C4-2B (cell line): Measurements from ENCODE around the gene TMEFF2.

Experiments
- CTCF ChIP-seq: fragments of 450-650 bp; conservative IDR thresholded peaks from 2 replicates; pipeline ENCODE4 v1.5.1; 2017; ENCODE audit warnings: mild to moderate bottlenecking
- ZFX ChIP-seq: fragments of 450-650 bp; IDR thresholded peaks from 2 replicates; pipeline ENCODE4 v1.6.1; 2017

- TF ChIP-seq CTCF (no peak), ZFX (no peak)
Measured at GRCh38 chr2:191907091-191907490, 287.6 kb downstream of the TMEFF2 start.
